ENCODE data around the gene FAM131C. TPM values are rescaled to one million over a fixed set of nuclear protein-coding genes. Genes with fewer than 3 reads are reported as not detected.
A peak's percentile ranks its signal among the peaks of the same experiment; 100 is the strongest.

Gene FAM131C
- total RNA-seq, 1 donor: not detected

GRCh38 chr1:16077406-16078245, 4.2 kb upstream of the FAM131C start:
- no peak for DNase-seq (ENCODE audit: low read depth in 2 of 3, low spot score in 2 of 3)

- no peak for DNase-seq (ENCODE audit: low read depth in 2 of 3, low spot score in 2 of 3)
Observed at GRCh38 chr1:16076865-16077238, 3.4 kb upstream of the FAM131C start.

- DNase-seq (ENCODE audit: low read depth in 2 of 3, low spot score in 2 of 3): no peak
Observed at GRCh38 chr1:16076031-16076864, 2.8 kb upstream of the FAM131C start.

- DNase-seq (ENCODE audit: low read depth in 2 of 3, low spot score in 2 of 3): no peak
Observed at GRCh38 chr1:16075337-16076030, 2.0 kb upstream of the FAM131C start.

- no peak for DNase-seq (ENCODE audit: low read depth in 2 of 3, low spot score in 2 of 3)
Observed at GRCh38 chr1:16074217-16074616, 766 bp upstream of the FAM131C start.

- DNase-seq (ENCODE audit: low read depth in 2 of 3, low spot score in 2 of 3): no peak
Observed at GRCh38 chr1:16072616-16073484, 601 bp downstream of the FAM131C start.

GRCh38 chr1:16072095-16072494, 1.4 kb downstream of the FAM131C start:
- DNase-seq (ENCODE audit: low read depth in 2 of 3, low spot score in 2 of 3): no peak

- DNase-seq (ENCODE audit: low read depth in 2 of 3, low spot score in 2 of 3): no peak
Observed at GRCh38 chr1:16071614-16072013, 1.8 kb downstream of the FAM131C start.

GRCh38 chr1:16070640-16071355, 2.7 kb downstream of the FAM131C start:
- DNase-seq (ENCODE audit: low read depth in 2 of 3, low spot score in 2 of 3): no peak

- no peak for DNase-seq (ENCODE audit: low read depth in 2 of 3, low spot score in 2 of 3)
Observed at GRCh38 chr1:16068356-16069270, 4.8 kb downstream of the FAM131C start.

- DNase-seq (ENCODE audit: low read depth in 2 of 3, low spot score in 2 of 3): no peak
Observed at GRCh38 chr1:16067933-16068332, 5.5 kb downstream of the FAM131C start.

GRCh38 chr1:16067127-16067768, 6.2 kb downstream of the FAM131C start:
- peak in 1 of 3 donors; percentile 59 for DNase-seq (ENCODE audit: low read depth in 2 of 3, low spot score in 2 of 3)

- no peak for DNase-seq (ENCODE audit: low read depth in 2 of 3, low spot score in 2 of 3)
Observed at GRCh38 chr1:16066245-16066644, 7.2 kb downstream of the FAM131C start.

GRCh38 chr1:16065269-16065576, 8.2 kb downstream of the FAM131C start:
- no peak for DNase-seq (ENCODE audit: low read depth in 2 of 3, low spot score in 2 of 3)

GRCh38 chr1:16064536-16065268, 8.7 kb downstream of the FAM131C start:
- no peak for DNase-seq (ENCODE audit: low read depth in 2 of 3, low spot score in 2 of 3)

- no peak for DNase-seq (ENCODE audit: low read depth in 2 of 3, low spot score in 2 of 3)
Observed at GRCh38 chr1:16063921-16064320, 9.5 kb downstream of the FAM131C start.

GRCh38 chr1:16063226-16063829, 10.1 kb downstream of the FAM131C start:
- no peak for DNase-seq (ENCODE audit: low read depth in 2 of 3, low spot score in 2 of 3)

Data from hematopoietic multipotent progenitor cell (in vitro differentiated cells).